GM12891 (cell line): ENCODE measurements around the gene ITGB4.

ENCODE experiments used
- PAX5 ChIP-seq: IDR thresholded peaks from 2 replicates; pipeline ENCODE4 v1.6.1; 2011; ENCODE audit warnings: low read length, moderate library complexity, mild to moderate bottlenecking; ENCODE audit not compliant: insufficient read depth, severe bottlenecking
- POLR2A ChIP-seq: IDR thresholded peaks from 2 replicates; pipeline ENCODE4 v1.6.1; 2011; ENCODE audit warnings: low read depth, low read length, control low read depth

DNA sequence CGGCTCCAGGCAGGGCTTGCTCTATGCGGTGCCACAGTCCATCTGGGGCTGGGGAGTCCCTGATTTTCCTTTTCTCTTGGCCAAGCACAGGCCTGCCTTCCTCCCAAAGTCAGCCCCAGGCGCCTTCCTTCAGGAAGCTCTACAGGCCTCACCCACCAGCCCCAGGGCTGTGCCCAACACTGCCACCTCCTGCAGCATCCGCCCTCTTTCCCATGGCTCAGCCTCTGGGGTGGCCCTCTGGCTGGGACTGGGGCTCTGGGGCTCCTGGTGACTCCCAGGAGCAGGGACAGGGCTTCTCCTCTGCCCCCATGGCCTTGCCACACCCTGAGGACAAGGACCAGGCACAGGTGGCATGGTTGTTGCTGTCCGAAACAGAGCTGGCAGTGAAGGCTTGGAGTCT is 817 bp downstream of the ITGB4 start:
- no peak for TF ChIP-seq POLR2A
- no peak for TF ChIP-seq PAX5
